ENCODE measurements around the gene CNNM1. TPM values are rescaled to one million over a fixed set of nuclear protein-coding genes. Genes with fewer than 3 reads are reported as not detected.

Gene CNNM1
- total RNA-seq, 1 donor from 2014 or later, result not detected

DNA sequence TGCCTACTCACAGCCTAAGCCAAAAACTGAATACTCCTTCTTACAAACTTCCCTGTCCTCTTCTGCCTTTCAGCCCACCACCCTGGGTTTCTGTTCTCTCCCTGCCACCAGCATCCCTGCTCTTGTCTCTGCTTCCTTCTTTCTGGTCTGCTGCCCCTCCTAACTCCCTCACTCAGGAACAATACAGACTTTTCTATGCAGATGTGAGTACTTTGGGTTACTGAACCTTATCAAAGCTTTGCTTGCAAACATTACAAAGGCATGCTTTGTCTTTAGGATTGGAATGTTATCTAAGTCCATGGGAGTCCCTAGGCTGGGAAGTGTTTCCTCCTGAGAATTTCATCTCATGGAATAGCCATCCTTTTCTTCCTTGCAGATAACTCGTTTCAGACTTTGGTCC, 28.9 kb downstream of the CNNM1 start:
- DNase-seq (no peak), ATAC-seq (ENCODE audit: low read depth) (no peak)
- Mint-ChIP-seq H3K27ac (no peak overlapping the region), H3K4me1 (peaks cover 5% of the 10 kb centered on the region), H3K27me3 (peaks cover 12% of the 10 kb centered on the region), H3K4me3 (no peak overlapping the region), H3K9me3 (no peaks in the 10 kb centered on the region), H3K36me3 (ENCODE audit: low read depth) (no peaks in the 10 kb centered on the region)
- ChIA-PET CTCF (no interaction called here), POLR2A (no interaction called here)
- intact Hi-C loops (cut with micrococcal nuclease), result no loop called here
- TF ChIP-seq CTCF (IDR thresholded peaks at IDR 0.05), result no peak

DNA sequence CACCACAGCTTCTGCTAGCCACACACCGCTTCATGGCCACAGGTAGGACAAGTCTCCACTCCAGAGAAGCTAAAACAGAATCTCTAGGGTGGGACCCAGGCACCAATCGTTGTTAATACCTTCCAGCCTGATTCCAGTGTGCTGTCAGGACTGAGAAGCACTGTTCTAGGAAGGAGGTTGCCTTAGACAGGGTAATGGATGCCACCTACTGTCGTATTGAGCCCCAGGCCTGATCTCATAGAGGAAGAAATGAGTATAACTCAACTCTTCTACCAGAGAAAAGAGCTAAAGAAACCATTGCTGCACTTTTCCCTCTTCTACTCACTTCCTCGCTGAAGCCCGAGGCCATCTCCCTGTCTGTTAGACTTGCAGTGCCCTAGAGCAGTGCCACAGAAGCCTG, 31.8 kb downstream of the CNNM1 start:
- no peaks in the 10 kb centered on the region for H3K36me3 Mint-ChIP-seq (ENCODE audit: low read depth)
- intact Hi-C loops (cut with micrococcal nuclease), result no loop called here
- H3K4me1 Mint-ChIP-seq, result peaks cover 5% of the 10 kb centered on the region
- no peaks in the 10 kb centered on the region for H3K9me3 Mint-ChIP-seq
- ATAC-seq (ENCODE audit: low read depth) (no peak), DNase-seq (no peak)
- no peak overlapping the region for H3K27ac Mint-ChIP-seq
- no peaks in the 10 kb centered on the region for H3K27me3 Mint-ChIP-seq
- ChIA-PET CTCF (interaction anchor here (1.3 kb wide), 1 partner anchor 31 kb away, joined by 3 read pairs; no protein-coding TSS in a partner anchor), POLR2A (no interaction called here)
- no peak for TF ChIP-seq CTCF (IDR thresholded peaks at IDR 0.05)
- no peak overlapping the region for H3K4me3 Mint-ChIP-seq

DNA sequence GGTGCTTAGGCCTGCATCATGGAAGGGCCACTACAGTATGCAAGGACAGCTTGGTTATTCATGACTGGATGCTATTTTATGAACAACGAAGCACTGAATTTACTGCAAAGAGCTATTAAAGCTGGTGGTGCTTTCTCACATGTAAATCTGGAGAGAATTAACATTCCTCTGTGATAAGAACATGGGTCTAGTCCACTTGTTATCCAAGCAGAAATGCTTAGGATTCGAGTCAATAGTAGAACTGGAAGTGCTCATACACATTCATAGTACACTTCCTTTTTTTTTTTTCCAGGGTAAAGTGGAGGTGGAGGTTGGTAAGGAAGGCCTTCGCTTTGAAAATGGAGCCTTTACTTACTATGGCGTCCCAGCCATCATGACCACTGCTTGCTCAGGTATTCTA, 35.0 kb downstream of the CNNM1 start:
- TF ChIP-seq CTCF (IDR thresholded peaks at IDR 0.05), result no peak
- peaks cover 5% of the 10 kb centered on the region for H3K4me1 Mint-ChIP-seq
- no peaks in the 10 kb centered on the region for H3K36me3 Mint-ChIP-seq (ENCODE audit: low read depth)
- H3K9me3 Mint-ChIP-seq, result no peaks in the 10 kb centered on the region
- H3K4me3 Mint-ChIP-seq, result no peak overlapping the region
- ATAC-seq (ENCODE audit: low read depth) (no peak), DNase-seq (no peak)
- H3K27me3 Mint-ChIP-seq, result no peaks in the 10 kb centered on the region
- POLR2A ChIA-PET, result no interaction called here
- intact Hi-C loops (cut with micrococcal nuclease), result no loop called here
- H3K27ac Mint-ChIP-seq, result no peak overlapping the region
- CTCF ChIA-PET, result no interaction called here

GRCh38 chr10:99365311-99365710, 36.2 kb downstream of the CNNM1 start:
- H3K36me3 Mint-ChIP-seq (ENCODE audit: low read depth), result no peaks in the 10 kb centered on the region
- no peak overlapping the region for H3K4me3 Mint-ChIP-seq
- ChIA-PET POLR2A (no interaction called here), CTCF (no interaction called here)
- ATAC-seq (ENCODE audit: low read depth), result no peak
- intact Hi-C loops (cut with micrococcal nuclease), result no loop called here
- peaks cover 4% of the 10 kb centered on the region for H3K27me3 Mint-ChIP-seq
- no peak for TF ChIP-seq CTCF (IDR thresholded peaks at IDR 0.05)
- no peaks in the 10 kb centered on the region for H3K4me1 Mint-ChIP-seq
- H3K27ac Mint-ChIP-seq, result no peak overlapping the region
- H3K9me3 Mint-ChIP-seq, result no peaks in the 10 kb centered on the region
- DNase-seq, result no peak

GRCh38 chr10:99365736-99366135, 36.6 kb downstream of the CNNM1 start:
- ChIA-PET CTCF (no interaction called here), POLR2A (no interaction called here)
- TF ChIP-seq CTCF (IDR thresholded peaks at IDR 0.05), result no peak
- intact Hi-C loops (cut with micrococcal nuclease), result no loop called here
- Mint-ChIP-seq H3K4me1 (no peaks in the 10 kb centered on the region), H3K9me3 (no peaks in the 10 kb centered on the region), H3K4me3 (no peak overlapping the region), H3K27me3 (peaks cover 4% of the 10 kb centered on the region), H3K36me3 (ENCODE audit: low read depth) (no peaks in the 10 kb centered on the region), H3K27ac (no peak overlapping the region)
- no peak for DNase-seq
- no peak for ATAC-seq (ENCODE audit: low read depth)
